GM19468 (cell line): ENCODE data around the gene TTC19.

Source experiments
- ATAC-seq: cut with Tn5 transposase; IDR thresholded peaks from one replicate; pipeline ENCODE4 v1.9.1; 2021; ENCODE audit warnings: mild to moderate bottlenecking, moderate library complexity, moderate number of reproducible peaks; ENCODE audit not compliant: unreplicated experiment; ENCODE audit errors: extremely low read depth

The TTC19 gene, protein sequence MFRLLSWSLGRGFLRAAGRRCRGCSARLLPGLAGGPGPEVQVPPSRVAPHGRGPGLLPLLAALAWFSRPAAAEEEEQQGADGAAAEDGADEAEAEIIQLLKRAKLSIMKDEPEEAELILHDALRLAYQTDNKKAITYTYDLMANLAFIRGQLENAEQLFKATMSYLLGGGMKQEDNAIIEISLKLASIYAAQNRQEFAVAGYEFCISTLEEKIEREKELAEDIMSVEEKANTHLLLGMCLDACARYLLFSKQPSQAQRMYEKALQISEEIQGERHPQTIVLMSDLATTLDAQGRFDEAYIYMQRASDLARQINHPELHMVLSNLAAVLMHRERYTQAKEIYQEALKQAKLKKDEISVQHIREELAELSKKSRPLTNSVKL

GRCh38 chr17:15999141-15999973 is at the start of gene TTC19, which contains the start of gene ZSWIM7:
TTC19 (plus strand) TSS chr17:15999824; CDS start chr17:15999849, 25 bp downstream.
ZSWIM7 (minus strand) TSS chr17:15999704; CDS start chr17:15999594, 110 bp downstream.
- peak; percentile 93 for ATAC-seq

GRCh38 chr17:15951368-15952047 is 48.1 kb upstream of the TTC19 start:
- no peak for ATAC-seq

GRCh38 chr17:15952048-15952532 is 47.5 kb upstream of the TTC19 start:
- no peak for ATAC-seq

GRCh38 chr17:15952916-15953790 is 46.5 kb upstream of the TTC19 start:
- ATAC-seq, result no peak

DNA sequence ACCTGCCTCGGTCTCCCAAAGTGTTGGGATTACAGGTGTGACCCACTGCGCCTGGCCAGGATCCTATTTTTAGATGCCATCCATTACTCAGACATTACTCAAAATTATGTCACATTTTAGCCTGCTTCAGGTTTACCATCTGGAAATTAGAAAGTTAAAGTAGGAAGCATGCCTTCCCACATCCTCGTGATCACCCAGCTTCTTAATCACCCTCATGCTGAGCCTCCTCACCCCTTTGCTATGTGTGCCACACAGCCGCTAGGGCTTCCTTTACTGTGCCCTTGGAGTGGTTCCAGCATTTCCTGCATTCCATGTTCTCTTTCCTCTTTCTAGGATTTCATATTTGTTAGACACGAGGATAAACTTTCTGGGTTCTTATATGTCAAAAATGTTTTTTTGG is 45.4 kb upstream of the TTC19 start:
- ATAC-seq, result no peak

DNA sequence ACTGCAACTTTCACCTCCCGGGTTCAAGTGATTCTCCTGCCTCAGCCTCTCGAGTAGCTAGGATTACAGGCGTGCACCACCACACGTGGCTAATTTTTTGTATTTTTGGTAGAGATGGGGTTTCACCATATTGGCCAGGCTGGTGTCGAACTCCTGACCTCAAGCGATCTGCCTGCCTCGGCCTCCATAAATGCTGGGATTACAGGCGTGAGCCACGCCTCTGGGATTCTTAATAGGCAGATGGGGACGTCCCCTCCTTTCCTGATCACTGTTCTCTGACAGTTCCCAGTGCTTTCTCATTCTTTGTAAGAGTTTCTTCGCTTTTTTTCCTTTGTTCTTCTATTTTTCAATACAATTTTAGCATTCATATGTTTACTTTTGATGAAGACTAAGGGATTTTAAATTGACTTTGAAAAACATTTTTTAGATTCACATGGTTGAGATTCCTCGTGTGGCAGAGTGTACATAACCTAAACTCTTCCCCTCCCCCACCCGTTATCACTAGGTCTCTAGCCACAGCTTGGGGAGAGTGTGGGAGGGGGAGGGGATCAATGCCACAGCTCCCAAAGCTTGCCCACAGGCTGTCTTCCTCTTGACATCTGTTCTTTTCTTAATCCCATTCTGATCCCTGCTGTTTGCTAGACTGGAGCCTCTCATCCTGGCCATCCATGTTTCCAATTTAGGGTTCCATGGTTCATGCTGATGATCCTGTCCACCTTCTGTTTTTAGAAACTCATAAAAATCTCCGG is 43.7 kb upstream of the TTC19 start:
- ATAC-seq, result no peak

DNA sequence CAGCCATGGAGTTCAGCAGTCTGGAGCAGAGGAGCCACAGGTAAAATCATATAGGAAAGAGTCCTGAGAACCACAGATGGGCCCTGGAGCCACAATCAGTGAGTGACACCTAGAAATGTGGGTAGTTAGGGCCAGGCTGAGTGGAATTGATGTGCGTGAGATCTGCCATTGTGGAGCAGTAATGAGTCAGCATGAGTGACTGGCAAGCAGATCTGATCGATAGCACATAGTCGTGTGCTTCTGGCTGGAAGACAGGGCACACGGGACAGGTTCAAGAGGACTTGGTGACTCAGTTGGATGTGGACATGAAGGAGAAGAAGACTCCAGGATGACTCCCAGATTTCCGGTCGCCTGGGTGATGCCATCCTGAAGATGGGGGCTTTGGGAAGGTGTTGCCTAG is 42.4 kb upstream of the TTC19 start:
- ATAC-seq, result no peak

GRCh38 chr17:15957608-15958307 is 41.9 kb upstream of the TTC19 start:
- no peak for ATAC-seq

GRCh38 chr17:15958484-15958854 is 41.2 kb upstream of the TTC19 start:
- ATAC-seq, result no peak

GRCh38 chr17:15963670-15964110 is 35.9 kb upstream of the TTC19 start:
- ATAC-seq, result no peak

GRCh38 chr17:15965528-15965927 is 34.1 kb upstream of the TTC19 start:
- no peak for ATAC-seq

- no peak for ATAC-seq
Observed at GRCh38 chr17:15966183-15966878, 33.3 kb upstream of the TTC19 start.

DNA sequence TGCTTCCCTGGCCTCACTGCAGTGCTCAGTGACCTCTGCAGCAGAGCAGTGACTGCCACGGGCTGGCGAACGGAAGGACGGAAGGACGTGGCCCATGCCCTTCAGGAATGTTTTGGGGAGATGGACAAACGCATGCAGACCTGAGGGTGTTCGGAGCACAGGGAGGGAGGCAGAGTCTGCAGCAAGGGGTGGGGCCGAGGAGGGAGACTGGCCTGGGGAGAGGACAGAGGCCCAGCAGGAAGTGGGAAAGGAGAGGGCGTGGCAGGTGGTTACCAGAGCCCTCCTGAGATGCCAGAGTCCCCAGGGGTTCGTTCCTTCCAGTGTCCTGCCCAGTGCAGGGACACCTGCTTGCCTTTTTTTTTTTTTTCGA is 32.8 kb upstream of the TTC19 start:
- ATAC-seq, result no peak

GRCh38 chr17:15967706-15968399 is 31.8 kb upstream of the TTC19 start:
- no peak for ATAC-seq

- no peak for ATAC-seq
Observed at GRCh38 chr17:15969463-15969862, 30.2 kb upstream of the TTC19 start.

GRCh38 chr17:15970500-15970899 is 29.1 kb upstream of the TTC19 start:
- ATAC-seq, result no peak

DNA sequence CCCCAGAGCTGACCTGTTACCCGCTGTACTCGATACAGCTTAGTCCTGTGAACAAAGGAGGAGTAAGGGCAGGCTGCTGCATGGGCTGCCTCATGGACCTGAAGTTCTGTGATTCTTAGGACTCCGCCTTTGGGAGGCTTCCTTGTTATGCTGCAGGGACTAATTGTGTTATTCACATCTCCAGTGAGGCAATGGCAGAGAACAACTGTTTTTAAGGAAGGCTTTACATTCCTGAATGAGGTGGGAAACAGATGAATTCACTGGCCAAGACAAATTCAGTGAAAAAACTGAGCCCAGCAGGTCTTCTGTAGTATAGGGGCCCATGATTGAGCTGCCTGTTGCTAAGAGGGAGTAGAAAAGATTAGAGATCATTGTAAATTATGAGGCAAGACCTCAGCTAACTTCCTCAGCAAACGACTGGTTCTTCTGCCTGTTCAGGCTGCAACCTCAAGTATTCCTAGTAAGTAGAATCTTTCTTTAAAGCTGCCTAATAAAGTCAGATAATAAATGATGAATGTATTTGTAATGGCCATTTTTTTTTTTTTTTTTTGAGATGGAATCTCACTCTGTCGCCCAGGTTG is 28.4 kb upstream of the TTC19 start:
- no peak for ATAC-seq
